GM12878 (cell line): ENCODE measurements around the gene C10orf90. TPM values are rescaled to one million over a fixed set of nuclear protein-coding genes. Genes with fewer than 3 reads are reported as not detected.

Experiments used
- ATAC-seq: fragments of 200-7000 bp; cut with Tn5 transposase; 3 replicates; pipeline ENCODE4 v1.9.1; 2020; ENCODE audit warnings: mild to moderate bottlenecking, moderate library complexity
- BruUV-seq: library from RNA; stranded (reverse); fragments of 400-500 nt; replicated peaks from 2 replicates; lab custom pipeline; 2021; lab: Mats Ljungman, UMichigan
- CTCF ChIA-PET: fragments of 300-600 bp; sonication (Branson Sonifier 250); formaldehyde crosslinking; extraction: SDS; loops from one replicate; lab custom pipeline; 2021; ENCODE audit warnings: inconsistent platforms; lab: Yijun Ruan, JAX
- POLR2A ChIA-PET: fragments of 350-600 bp; formaldehyde crosslinking; extraction: SDS; loops from one replicate; lab custom pipeline; 2021; ENCODE audit warnings: inconsistent platforms; lab: Charles Lee
- RAD21 ChIA-PET: fragments of 300-600 bp; sonication (Branson Sonifier 250); formaldehyde crosslinking; loops from one replicate; lab custom pipeline; 2023; ENCODE audit warnings: antibody characterized with exemption; ENCODE audit not compliant: unreplicated experiment; lab: Charles Lee
- SMC1A ChIA-PET: fragments of 300-600 bp; sonication (Branson Sonifier 250); formaldehyde crosslinking; loops from one replicate; lab custom pipeline; 2023; ENCODE audit not compliant: unreplicated experiment, uncharacterized antibody; lab: Charles Lee
- DNase-seq: peaks from one replicate; pipeline ENCODE4 v3.0.0-alpha.2; 2011; ENCODE audit warnings: low read depth, low spot score
- FAIRE-seq: peaks from 3 replicates; lab custom pipeline; 2011; peaks lifted over from hg19 to GRCh38; lab: Jason Lieb, UNC
- H2AFZ ChIP-seq: 2 replicates; pipeline ENCODE4 v1.6.0; 2011; ENCODE audit warnings: low read depth, low read length, control low read depth; ENCODE audit not compliant: control insufficient read depth
- H3K27ac ChIP-seq: 2 replicates; pipeline ENCODE4 v1.5.1; 2011; ENCODE audit warnings: control low read depth; ENCODE audit not compliant: control insufficient read depth, insufficient read depth
- H3K27me3 ChIP-seq, 2 experiments: replicated peaks in 1 of 2; 2 replicates each; pipeline versions ENCODE4 v1.6.0 to v1.6.1; 2011; ENCODE audit warnings: low read length in 1 of 2; ENCODE audit not compliant: control insufficient read depth in 2 of 2, insufficient read depth in 2 of 2
- H3K36me3 ChIP-seq, 2 experiments: 2 replicates each; pipeline ENCODE4 v1.5.1; 2011; ENCODE audit warnings: low read length in 1 of 2; ENCODE audit not compliant: control insufficient read depth in 2 of 2, insufficient read depth in 2 of 2
- H3K4me1 ChIP-seq: 2 replicates; pipeline ENCODE4 v1.6.1; 2011; ENCODE audit warnings: mild to moderate bottlenecking, low read length, moderate library complexity, mixed read lengths; ENCODE audit not compliant: control insufficient read depth, insufficient read depth
- H3K4me2 ChIP-seq: 2 replicates; pipeline ENCODE4 v1.6.0; 2011; ENCODE audit warnings: control low read depth; ENCODE audit not compliant: control insufficient read depth, insufficient read depth
- H3K4me3 ChIP-seq: fragments of 200-600 bp; sonication (generic); 2 replicates; pipeline ENCODE4 v1.5.1; 2016
- H3K79me2 ChIP-seq: 2 replicates; pipeline ENCODE4 v1.6.0; 2011; ENCODE audit warnings: low read length; ENCODE audit not compliant: control insufficient read depth, insufficient read depth
- H3K9ac ChIP-seq: 2 replicates; pipeline ENCODE4 v1.8.0; 2011; ENCODE audit warnings: low read length, control low read depth, mixed read lengths; ENCODE audit not compliant: control insufficient read depth, insufficient read depth
- H3K9me3 ChIP-seq: replicated peaks from 3 replicates; pipeline ENCODE4 v1.5.1; 2011; ENCODE audit warnings: mild to moderate bottlenecking, low read length; ENCODE audit not compliant: control insufficient read depth, insufficient read depth
- H4K20me1 ChIP-seq: 2 replicates; pipeline ENCODE4 v1.6.0; 2011; ENCODE audit not compliant: control insufficient read depth, insufficient read depth
- FOXM1 ChIP-seq: IDR thresholded peaks from 2 replicates; pipeline ENCODE4 v1.6.1; 2012; ENCODE audit warnings: low read depth, mild to moderate bottlenecking, inconsistent platforms, low read length, moderate library complexity
- NFYB ChIP-seq: IDR thresholded peaks from 2 replicates; pipeline ENCODE4 v1.6.1; 2011; ENCODE audit warnings: low read depth, mild to moderate bottlenecking, low read length, improper control_type of control experiment, moderate library complexity; ENCODE audit not compliant: insufficient read depth
- RAD21 ChIP-seq: IDR thresholded peaks from 2 replicates; pipeline ENCODE4 v1.6.1; 2011; ENCODE audit warnings: mild to moderate bottlenecking, low read depth, low read length, moderate library complexity; ENCODE audit not compliant: insufficient read depth
- RCOR1 ChIP-seq: conservative IDR thresholded peaks from 2 replicates; pipeline ENCODE4 v1.6.1; 2012; ENCODE audit warnings: low read depth, low read length, improper control_type of control experiment
- RUNX3 ChIP-seq: IDR thresholded peaks from 2 replicates; pipeline ENCODE4 v1.6.1; 2012; ENCODE audit warnings: low read length, inconsistent platforms
- SP1 ChIP-seq: IDR thresholded peaks from one replicate; pipeline ENCODE4 v1.6.1; 2011; ENCODE audit warnings: low read depth, low read length
- SPI1 ChIP-seq: IDR thresholded peaks from 2 replicates; pipeline ENCODE4 v1.6.1; 2011; ENCODE audit warnings: low read depth, mild to moderate bottlenecking, low read length, moderate library complexity, borderline replicate concordance; ENCODE audit not compliant: insufficient read depth
- TCF7 ChIP-seq: IDR thresholded peaks from 2 replicates; pipeline ENCODE4 v1.6.1; 2014; ENCODE audit warnings: antibody characterized with exemption, borderline replicate concordance
- YBX1 ChIP-seq: fragments of 450-650 bp; IDR thresholded peaks from 2 replicates; pipeline ENCODE4 v1.6.1; 2016; ENCODE audit warnings: antibody characterized with exemption
- WGBS: methylation state at CpG from one replicate; pipeline ENCODE4 v1.1.6; 2016; ENCODE audit warnings: low lambda C conversion rate; ENCODE audit not compliant: insufficient replicate concordance, insufficient coverage; ENCODE audit errors: missing lambda C conversion rate; 5-methylcytosine and 5-hydroxymethylcytosine counted together
- in situ Hi-C: fragments of 300-500 bp; cut with MboI; formaldehyde crosslinking; loops from 9 replicates; pipeline ENCODE4 v1.14.3; 2018; ENCODE audit warnings: mixed read lengths
- intact Hi-C: fragments of 100-400 bp; cut with micrococcal nuclease; formaldehyde crosslinking; loops from one replicate; pipeline ENCODE4 v1.14.2; 2022; ENCODE audit not compliant: unreplicated experiment
- polyA plus RNA-seq, 11 experiments: library from polyadenylated mRNA; depleted of rRNA in 4 of 11; unstranded in 6 of 11; stranded (reverse) in 5 of 11; fragments of >200 nt; fragmentation: Nextera tagmentation in 4 of 11; fragmentation: Illumina TruSeq in 1 of 11; extraction: Ambion mirVana in 4 of 11; extraction: Trizol in 1 of 11; gene quantifications; 1 replicate in 1 of 11; 2 replicates in 10 of 11; pipeline versions ENCODE4 v1.2.1 to v1.2.3, GENCODE V29; 2011 to 2016; ENCODE audit warnings: inconsistent platforms in 2 of 11, missing spikeins in 2 of 11, low read depth in 1 of 11
- total RNA-seq, 4 experiments: library from RNA; depleted of rRNA in 3 of 4; stranded (reverse); fragments of >200 nt in 3 of 4; fragmentation: Illumina TruSeq in 1 of 4; extraction: Trizol in 1 of 4; gene quantifications; 2 replicates each; pipeline versions ENCODE4 v1.2.1 to v1.2.3, GENCODE V29; 2013 to 2021

Gene C10orf90
- total and polyA plus RNA-seq, 10 of the 15 experiments (the other 5 are each of a cell fraction or from before 2014, with no cell fraction given): 0.04 TPM; not detected in 9

- in situ Hi-C loops (no loop called here), intact Hi-C loops (no loop called here)
- no peaks in the 10 kb centered on the region for H3K4me1 ChIP-seq
- no peaks in the 10 kb centered on the region for H3K36me3 ChIP-seq
- SMC1A ChIA-PET: no interaction called here
- BruUV-seq: no TSS peak
- TF ChIP-seq SP1 (no peak), SPI1 (no peak)
- no peak overlapping the region for H2AFZ ChIP-seq
- H3K9me3 ChIP-seq: no peaks in the 10 kb centered on the region
- POLR2A ChIA-PET: no interaction called here
- H3K79me2 ChIP-seq: no peaks in the 10 kb centered on the region
- ATAC-seq: no peak
- H3K27me3 ChIP-seq: no peaks in the 10 kb centered on the region; a peak in 1 of 4 replicates
- H3K27ac ChIP-seq: no peak overlapping the region
- CTCF ChIA-PET: no interaction called here
- H3K9ac ChIP-seq: no peak overlapping the region
- no peak for FAIRE-seq
- no peaks in the 10 kb centered on the region for H4K20me1 ChIP-seq
- no peak overlapping the region for H3K4me2 ChIP-seq
- WGBS: 18% methylated on average over 10 of the region's 10 CpGs
- DNase-seq: no peak
- H3K4me3 ChIP-seq: no peak overlapping the region
- RAD21 ChIA-PET: no interaction called here
Measured at GRCh38 chr10:126580873-126581647, 89.4 kb downstream of the C10orf90 start.

GRCh38 chr10:126576336-126576735, 94.2 kb downstream of the C10orf90 start:
- WGBS: 41% methylated on average over 2 of the region's 2 CpGs
- RAD21 ChIA-PET: no interaction called here
- intact Hi-C loops: no loop called here
- Histone ChIP-seq H4K20me1 (no peaks in the 10 kb centered on the region), H3K9me3 (no peaks in the 10 kb centered on the region), H2AFZ (no peak overlapping the region), H3K79me2 (no peaks in the 10 kb centered on the region), H3K27ac (no peak overlapping the region), H3K4me1 (no peaks in the 10 kb centered on the region), H3K9ac (no peak overlapping the region), H3K4me3 (no peak overlapping the region), H3K4me2 (no peak overlapping the region), H3K27me3 (no peaks in the 10 kb centered on the region), H3K36me3 (no peaks in the 10 kb centered on the region)
- POLR2A ChIA-PET: no interaction called here
- CTCF ChIA-PET: no interaction called here
- in situ Hi-C loops: no loop called here
- FAIRE-seq (no peak), DNase-seq (no peak), ATAC-seq (no peak)
- BruUV-seq: no TSS peak
- TF ChIP-seq RAD21 (no peak), FOXM1 (no peak), YBX1 (no peak), RCOR1 (no peak), TCF7 (no peak), RUNX3 (no peak), NFYB (no peak)
- SMC1A ChIA-PET: no interaction called here
